ENCODE data around the gene IPO4. TPM values are rescaled to one million over a fixed set of nuclear protein-coding genes. Genes with fewer than 3 reads are reported as not detected.

IPO4 gene, protein sequence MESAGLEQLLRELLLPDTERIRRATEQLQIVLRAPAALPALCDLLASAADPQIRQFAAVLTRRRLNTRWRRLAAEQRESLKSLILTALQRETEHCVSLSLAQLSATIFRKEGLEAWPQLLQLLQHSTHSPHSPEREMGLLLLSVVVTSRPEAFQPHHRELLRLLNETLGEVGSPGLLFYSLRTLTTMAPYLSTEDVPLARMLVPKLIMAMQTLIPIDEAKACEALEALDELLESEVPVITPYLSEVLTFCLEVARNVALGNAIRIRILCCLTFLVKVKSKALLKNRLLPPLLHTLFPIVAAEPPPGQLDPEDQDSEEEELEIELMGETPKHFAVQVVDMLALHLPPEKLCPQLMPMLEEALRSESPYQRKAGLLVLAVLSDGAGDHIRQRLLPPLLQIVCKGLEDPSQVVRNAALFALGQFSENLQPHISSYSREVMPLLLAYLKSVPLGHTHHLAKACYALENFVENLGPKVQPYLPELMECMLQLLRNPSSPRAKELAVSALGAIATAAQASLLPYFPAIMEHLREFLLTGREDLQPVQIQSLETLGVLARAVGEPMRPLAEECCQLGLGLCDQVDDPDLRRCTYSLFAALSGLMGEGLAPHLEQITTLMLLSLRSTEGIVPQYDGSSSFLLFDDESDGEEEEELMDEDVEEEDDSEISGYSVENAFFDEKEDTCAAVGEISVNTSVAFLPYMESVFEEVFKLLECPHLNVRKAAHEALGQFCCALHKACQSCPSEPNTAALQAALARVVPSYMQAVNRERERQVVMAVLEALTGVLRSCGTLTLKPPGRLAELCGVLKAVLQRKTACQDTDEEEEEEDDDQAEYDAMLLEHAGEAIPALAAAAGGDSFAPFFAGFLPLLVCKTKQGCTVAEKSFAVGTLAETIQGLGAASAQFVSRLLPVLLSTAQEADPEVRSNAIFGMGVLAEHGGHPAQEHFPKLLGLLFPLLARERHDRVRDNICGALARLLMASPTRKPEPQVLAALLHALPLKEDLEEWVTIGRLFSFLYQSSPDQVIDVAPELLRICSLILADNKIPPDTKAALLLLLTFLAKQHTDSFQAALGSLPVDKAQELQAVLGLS
- total RNA-seq (2022; extraction: Qiagen RNA extraction): 68.8 to 105 TPM (median 97.4 TPM) in 5 replicates

DNA sequence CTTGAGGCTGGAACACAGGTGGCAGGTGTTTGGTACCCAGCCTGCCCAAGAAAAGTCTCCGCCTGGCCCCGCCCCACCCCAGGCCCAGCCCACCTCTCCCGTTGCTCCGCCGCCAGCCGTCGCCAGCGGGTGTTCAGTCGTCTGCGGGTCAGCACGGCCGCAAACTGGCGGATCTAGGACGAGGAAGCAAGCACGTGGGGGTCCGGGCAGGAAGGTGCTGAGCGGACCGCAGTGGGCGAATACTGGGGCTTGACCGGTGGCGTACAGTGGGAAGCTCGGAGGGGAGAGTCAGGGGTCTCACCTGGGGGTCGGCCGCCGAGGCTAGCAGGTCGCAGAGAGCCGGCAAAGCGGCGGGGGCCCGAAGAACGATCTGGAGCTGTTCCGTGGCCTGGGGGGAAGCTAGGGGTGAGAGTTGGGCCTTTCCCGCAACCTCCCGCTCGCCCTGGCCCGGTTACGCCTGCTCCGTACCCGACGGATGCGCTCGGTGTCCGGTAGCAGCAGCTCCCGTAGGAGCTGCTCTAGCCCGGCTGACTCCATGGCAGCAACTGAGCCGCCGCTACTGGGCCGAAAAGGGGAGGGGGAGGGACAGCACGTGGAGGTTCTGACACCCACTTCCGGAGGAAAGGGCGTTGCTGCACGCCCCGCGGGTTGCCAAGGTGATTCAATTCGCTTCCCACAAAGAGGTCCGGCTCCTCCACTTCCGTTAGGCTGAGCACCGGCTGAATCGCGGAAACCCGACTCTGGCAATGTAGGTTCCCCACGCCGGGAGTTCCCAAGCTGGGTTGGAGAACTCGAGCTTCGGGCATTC lies at the start of gene IPO4:
TSS of gene IPO4 (minus strand) at position 566 of the 808 bp plus-strand sequence. CDS start at position 537, 29 bp downstream.

DNA sequence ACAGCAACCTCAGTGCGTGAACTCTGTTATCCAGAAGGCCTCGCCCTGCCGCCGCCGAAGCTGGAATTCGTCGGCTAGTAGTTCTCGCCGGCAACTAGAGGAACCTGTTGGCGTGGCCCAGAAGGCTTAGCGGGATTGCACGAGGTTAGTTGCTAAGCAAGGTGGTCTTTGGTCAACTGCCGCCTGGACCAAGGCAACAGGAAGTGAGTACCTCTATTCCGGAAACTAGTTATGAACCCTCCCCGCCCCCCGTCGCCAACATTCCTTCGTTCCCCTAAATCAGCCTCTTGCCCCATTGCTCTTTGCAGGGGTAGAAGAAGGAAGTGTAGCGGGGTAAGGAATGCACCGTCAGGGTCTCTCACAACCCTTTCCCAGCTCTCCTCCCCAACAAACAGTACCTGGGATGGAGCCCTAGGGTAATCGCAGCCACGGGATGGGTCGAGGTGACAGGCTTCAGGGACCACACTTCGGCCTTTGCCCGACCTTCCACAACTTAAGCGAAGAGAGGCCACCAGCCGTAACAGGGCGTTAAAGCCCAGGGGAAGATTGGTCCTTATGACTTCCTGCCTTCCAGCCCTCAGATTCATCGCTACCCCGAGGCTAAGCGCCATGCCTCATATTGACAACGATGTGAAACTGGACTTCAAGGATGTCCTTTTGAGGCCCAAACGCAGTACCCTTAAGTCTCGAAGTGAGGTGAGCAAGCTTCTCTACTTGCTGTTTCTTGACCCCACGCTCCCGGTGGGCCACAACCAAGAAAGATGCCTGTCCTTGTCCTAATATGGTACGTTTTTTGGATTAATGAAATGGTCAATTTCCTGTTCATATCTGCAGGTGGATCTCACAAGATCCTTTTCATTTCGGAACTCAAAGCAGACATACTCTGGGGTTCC lies 44.3 kb upstream of the IPO4 start, which contains the start of gene GMPR2:
TSS of gene GMPR2 (plus strand) at position 285 of the 893 bp plus-strand sequence. CDS start at position 610, 325 bp downstream.

DNA sequence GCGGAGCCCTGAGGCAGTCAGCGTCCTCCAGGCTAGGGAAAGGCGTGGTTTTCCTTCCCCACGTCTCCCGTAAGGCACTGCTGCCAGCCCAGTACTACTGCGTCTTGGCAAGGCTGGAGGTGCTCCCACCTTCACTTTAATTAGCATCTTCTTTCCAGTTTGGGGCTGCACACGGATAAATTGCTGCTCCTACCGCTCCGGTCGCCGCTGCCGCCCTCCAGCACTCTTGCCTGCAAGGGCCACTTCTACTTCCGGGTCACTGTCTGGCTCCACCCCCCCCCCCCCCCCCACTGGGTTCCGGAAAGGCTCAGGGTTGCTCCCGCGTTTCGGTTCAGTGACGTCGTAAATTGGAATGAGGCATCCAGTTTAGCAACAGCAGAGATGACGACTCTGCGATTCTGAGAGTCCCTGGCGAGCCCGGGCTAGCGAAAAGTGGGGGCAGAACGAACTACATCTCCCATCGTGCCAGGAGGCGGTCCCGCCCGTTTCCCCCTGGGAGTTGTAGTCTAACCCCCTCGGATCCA lies 43.6 kb upstream of the IPO4 start, which contains the start of gene NEDD8:
TSS of gene NEDD8 (minus strand) at position 247 of the 524 bp plus-strand sequence. CDS start at position 147, 100 bp downstream.

DNA sequence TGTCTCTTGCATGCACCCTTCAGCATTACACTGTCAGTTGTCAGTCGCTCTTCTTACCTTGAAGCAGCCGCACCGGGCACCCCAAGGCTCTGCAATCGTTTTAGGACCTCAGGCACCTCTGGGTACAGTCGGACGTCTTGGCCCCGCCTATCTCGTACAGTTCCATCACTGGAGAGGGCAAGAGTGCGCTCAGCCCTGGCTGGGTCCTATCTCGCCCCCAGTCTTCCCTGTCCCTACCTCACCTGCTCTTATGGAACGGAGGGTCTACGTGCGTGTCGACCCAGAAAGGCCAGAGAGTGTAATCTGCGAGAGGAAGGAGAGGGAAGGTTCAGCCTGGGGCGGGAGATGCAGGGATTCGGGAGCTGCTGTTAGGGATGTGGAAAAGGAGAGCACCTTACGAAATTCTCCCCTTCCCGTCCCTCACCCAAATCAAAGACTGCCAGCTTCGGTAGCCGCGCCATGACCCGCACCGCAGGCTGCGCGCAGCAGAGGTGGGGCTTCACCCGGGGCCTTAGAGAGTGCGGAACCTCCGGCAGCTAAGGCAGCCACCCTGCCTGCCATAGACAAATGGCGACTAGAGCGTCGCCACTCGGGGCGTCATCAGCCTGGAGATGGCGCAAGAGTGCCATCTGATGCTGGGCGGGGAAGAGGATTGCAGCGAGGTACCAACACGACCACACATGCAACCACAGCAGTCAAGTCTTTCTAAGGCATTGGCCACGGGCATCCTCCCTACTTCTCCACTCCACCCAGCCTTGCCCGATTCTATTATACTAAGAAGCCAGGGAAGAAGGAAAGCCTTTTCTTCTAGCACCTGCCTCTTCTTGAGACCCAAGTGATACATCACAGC lies 27.1 kb upstream of the IPO4 start, which contains the start of gene MDP1:
TSS of gene MDP1 (minus strand) at position 572 of the 850 bp plus-strand sequence. CDS start at position 461, 111 bp downstream.

DNA sequence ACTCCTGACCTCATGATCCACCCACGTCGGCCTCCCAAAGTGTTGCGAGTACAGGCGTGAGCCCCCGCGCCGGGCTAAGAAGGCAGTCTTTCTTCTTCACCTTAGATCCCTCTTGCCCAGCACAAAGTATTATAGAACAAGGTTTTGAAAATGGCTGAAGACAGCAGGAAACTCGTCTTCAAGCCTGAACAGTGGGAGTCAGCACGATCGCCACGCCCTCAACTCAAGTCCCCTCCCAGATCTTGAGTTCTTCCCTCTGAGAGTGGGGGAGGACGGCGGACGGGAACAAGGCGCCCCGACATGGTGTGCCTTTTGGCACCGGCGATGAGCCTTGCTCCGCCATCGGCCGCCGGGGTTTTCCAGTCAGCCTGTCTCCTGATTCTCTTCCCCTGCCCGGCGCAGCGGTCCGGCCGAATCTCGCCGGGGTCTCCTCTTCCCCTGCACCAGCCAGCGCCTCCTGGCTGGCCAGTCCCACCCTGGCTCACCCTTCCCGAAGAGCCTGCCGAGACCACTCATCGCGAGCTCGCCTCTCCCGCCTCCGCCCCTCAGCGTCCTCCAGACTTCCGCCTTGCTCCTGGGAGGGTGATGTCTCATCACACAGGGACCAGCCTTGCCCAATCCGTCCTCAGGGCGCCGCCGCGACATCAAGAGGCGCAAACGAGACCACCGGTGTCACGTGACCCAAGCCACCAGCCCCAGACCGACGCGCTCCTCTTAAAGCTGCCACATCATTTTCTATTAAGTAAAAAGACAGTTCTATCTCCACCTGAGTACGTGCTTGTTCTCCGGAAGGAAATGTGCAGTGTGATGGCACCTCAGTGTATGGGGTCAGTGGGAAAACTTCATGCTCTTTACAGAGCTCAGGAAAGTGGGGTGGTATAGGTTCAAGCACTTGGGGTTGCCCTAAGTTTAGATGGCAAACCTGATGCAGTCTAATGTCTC lies 24.6 kb upstream of the IPO4 start, which contains the start of gene CHMP4A:
TSS of gene CHMP4A (minus strand) at position 565 of the 942 bp plus-strand sequence. CDS start at position 516, 49 bp downstream.

DNA sequence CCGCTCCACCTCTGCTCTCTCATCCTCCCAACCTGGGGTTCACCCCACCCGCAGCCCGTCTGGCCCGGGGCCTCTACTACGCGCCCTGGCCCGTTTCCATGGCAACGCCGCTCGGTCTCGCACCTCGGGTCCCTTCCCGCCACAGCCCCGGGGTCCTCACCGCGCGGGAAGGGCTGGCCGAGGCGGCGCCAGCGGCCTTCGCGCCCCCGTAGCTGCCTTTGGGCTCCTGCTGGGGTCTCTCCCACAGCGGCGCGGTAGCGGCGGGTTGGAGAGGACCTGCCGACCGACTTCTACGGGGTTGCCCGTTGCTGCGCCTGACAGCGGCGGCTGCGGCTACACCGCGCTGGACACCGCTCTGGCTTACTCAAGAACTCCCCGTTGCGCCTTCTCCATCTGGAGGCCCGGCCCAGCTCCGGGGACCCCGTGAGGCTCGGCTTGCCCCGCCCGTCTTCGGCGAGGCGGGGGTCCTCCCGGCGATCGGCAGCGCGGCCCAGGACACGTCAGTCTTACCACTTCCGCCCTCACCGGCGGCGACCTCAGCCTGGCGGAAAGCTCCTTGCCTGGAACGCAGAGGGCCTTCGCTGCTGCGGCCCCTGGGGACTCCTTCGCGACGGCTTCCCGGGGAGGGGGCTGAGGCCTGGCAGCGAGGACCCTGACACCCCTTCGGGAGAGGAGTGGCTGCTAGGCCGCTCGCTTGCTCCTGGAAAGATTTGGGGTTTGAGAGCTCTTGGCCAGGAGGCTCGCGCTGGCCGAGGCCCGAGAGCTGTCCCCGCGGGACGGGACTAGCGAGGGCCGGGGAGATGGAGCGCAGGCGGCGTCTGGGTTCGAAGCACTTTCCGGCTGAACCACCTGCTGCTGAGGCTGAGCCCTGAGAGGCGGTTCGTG lies 6.8 kb upstream of the IPO4 start, which contains the start of gene TM9SF1:
TSS of gene TM9SF1 (minus strand) at position 256 of the 885 bp plus-strand sequence. CDS start 422 bp downstream, outside the sequence.

DNA sequence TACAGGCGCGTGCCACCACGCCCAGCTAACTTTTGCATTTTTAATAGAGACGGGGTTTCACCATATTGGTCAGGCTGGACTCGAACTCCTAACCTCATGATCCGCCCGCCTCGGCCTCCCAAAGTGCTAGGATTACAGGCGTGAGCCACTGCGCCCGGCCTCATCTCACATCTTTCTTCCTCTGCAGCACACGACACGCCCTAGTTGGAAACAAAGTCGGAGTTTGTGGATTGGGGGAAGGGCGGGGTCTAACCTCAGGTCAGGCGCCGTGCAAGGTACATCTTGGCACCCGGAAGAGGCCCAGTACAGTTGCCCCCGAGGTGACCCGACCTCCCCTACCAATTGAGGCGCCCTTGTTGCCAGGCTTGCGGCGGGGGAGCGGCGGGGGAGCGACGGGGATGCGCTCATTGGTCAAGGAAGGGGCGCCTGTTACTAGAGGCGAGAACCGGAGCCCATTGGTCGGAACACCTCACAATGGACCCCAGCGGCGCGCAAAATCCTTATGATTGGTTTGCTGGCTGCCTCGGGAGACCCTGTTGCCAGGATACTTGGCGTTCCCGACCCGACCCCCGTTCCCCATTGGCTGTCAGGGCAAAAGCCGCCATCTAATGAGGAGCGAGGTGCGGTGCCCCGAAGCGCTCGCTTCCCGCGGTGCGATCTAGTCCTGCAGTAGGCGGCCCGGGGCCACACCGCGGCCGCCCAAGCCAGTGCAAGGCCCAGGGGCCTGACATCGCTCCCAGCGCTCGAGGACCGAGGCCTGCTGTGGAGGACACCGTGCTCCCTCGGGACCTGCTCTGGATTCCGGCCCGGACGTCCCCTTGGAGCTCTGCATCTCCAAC lies 17.0 kb downstream of the IPO4 start, which contains the start of gene REC8:
TSS of gene REC8 (plus strand) at position 659 of the 839 bp plus-strand sequence. CDS start 473 bp downstream, outside the sequence.

DNA sequence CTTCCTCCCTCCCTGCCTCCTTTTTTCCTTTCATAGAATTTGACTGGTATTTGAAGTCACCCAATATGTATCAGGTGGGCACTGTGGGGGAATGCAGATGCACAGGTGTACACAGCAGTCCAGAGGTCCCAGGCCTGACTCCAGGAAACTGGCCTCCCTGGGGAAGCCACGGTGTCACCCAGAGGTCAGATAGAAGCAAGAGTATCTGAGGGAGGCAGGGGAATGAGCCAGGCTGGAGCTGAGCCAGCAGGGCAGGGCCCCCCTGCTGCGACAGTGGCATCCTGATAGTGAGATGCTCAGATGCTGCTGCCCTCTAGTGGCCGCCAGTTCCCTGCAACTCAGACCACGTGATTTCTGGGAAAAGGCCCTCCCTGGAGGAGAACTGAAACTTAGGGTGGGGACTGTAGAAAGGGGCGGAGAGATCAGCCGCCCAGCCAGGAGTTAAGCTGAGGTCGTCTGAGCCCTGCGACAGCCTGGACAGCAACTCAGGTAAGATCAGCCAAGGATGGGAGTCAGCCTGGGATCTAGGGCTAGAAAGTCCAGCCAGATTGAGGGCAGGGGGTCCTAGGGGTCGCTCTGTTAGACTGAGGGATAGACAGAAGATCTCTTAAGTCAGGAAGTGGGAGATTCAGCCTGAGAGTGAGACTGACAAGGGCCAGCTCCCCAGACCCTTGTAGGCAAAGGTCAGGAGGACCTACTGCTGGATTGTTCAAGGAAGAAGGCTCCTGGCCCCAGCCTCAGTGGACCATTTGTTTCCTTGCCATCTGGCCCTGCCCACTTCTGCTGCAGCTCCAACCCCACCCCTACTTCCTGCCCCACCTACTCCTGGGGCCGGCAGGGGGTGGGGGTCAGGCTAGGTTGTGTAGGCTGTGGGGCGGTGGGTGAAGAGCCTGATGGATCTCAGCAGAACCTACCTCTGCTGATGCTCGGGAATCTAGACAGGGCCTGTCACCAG lies 27.5 kb downstream of the IPO4 start, which contains the start of gene IRF9:
TSS of gene IRF9 (plus strand) at position 416 of the 955 bp plus-strand sequence. CDS start 880 bp downstream, outside the sequence.

DNA sequence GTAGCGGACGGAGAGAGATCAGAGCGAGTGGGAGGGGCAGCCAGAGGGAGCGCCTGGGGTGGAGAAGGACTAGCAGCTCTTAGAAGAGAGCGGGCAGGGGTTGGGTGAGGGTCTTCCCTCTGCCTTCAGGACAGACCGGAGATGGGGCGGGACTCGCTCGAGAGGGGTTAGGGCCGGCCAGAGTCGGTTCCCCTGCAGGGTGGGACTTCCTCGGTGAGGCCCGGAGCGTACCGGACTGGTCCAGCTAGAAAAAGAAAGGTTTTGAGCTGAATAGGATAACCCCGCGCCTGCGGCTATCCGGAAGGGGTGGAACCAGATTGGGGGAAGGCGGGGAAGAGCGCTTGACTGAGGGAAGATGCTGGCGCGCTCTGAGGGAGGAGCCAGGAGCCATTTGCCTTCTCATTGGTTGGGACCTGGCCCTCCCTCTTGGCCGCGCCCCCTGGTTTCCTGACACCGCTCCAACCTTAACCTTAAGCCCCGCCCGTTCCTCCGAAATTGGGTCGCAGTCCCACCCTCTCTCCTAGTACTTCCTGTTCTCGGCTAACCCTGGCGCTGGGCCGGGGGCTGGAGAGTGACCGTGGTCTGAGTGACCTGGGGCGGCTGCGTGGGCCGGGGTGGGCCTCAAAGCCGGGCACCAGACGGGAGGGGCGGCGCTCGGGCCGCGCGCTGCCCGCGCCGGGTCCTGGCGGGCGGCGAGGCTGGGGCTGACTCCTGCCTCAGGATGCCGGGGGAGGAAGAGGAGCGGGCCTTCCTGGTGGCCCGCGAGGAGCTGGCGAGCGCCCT lies 41.4 kb downstream of the IPO4 start, which contains the start of gene RNF31:
TSS of gene RNF31 (plus strand) at position 521 of the 783 bp plus-strand sequence. CDS start at position 722, 201 bp downstream.

DNA sequence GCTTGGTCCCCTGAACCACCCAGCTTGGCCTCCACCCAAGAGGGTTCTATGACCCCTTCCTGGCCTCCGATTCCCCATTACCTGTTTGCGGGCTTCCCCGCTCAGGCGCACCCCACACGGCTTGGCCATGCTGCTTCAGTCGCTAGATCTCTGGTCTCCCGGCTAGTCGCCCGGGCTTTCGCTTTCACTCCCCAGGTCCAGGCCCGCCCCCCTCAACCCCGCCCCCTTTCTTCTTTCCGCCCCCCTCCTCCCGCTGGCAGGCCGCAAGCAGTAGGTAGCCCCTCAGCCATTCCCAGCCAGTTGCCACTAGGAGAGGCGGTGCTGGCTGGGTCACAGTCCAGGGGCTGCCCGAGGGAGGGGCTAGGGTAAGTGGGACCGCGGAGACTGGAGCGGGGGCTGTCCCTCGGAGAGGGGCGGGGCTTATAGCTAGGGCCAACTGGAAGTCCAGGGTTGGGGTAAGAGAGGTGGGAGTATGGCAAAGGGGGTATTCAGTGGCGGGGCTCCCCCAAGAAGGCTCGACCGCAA lies 42.1 kb downstream of the IPO4 start, which contains the start of gene PSME2:
TSS of gene PSME2 (minus strand) at position 158 of the 525 bp plus-strand sequence. CDS start at position 129, 29 bp downstream.

DNA sequence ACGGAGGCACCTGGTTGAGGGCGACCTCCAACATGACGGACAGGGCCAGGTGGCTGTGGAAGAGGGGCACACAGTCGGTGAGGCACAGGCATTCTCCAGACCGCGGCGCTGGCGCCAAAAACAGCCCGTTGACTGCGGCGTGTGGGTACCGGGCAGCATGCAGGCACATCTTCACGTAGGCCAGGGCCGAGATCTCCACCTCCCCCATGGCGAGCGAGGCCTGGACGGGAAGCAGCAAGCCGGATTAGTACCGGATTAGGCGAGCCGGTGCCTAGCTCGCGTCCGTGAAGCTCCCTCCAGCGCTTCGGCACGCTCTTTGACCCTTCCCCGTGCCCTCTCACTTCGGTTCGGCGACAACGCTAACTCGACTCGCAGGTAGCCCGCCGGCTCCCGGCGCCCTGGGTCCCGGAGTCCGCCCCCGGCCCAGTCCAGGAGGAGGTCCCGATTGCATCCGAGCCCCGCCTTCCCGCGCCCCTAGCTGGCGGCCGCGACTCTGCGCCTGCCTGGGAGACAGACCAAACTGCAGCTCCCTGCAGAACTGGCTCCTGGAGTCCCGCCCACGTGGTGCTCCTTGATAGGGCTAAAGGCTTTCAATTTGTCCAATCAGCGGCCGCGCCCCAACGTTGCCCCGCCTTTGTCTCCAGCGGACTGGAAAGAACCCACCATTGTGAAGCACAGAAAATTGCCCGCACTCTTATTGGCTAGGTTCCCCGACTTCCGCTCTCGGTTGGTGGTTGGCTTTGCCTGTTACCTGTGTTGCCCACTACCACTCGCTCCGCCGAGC lies 47.3 kb downstream of the IPO4 start, which contains the start of gene EMC9:
TSS of gene EMC9 (minus strand) at position 495 of the 784 bp plus-strand sequence. CDS start at position 208, 287 bp downstream.

Measured in A549 treated with dexamethasone at 1 μM for 4 hours (cell line).